GM13976 (cell line): ENCODE measurements around the gene GRIK5.

Source experiments
- DNase-seq: peaks from one replicate; pipeline ENCODE4 v3.0.0; 2012; ENCODE audit warnings: low spot score
- in situ Hi-C: fragments of 300-500 bp; cut with MboI; formaldehyde crosslinking; loops from one replicate; pipeline ENCODE4 v1.12.0; 2022; ENCODE audit warnings: low sequenced_read_pairs, mixed read lengths, inconsistent platforms; ENCODE audit not compliant: unreplicated experiment
- TF ChIP-seq, protein P1 (sequence below): IDR thresholded peaks from 2 replicates; pipeline ENCODE4 v1.5.1; 2012; ENCODE audit warnings: borderline replicate concordance, mild to moderate bottlenecking; ENCODE audit not compliant: insufficient read depth; ENCODE audit errors: extremely low read depth, missing control alignments, control extremely low read depth

Gene GRIK5

GRCh38 chr19:42091742-42092141, 21.7 kb upstream of the GRIK5 start:
- no peak for DNase-seq
- TF ChIP-seq, protein P1, sequence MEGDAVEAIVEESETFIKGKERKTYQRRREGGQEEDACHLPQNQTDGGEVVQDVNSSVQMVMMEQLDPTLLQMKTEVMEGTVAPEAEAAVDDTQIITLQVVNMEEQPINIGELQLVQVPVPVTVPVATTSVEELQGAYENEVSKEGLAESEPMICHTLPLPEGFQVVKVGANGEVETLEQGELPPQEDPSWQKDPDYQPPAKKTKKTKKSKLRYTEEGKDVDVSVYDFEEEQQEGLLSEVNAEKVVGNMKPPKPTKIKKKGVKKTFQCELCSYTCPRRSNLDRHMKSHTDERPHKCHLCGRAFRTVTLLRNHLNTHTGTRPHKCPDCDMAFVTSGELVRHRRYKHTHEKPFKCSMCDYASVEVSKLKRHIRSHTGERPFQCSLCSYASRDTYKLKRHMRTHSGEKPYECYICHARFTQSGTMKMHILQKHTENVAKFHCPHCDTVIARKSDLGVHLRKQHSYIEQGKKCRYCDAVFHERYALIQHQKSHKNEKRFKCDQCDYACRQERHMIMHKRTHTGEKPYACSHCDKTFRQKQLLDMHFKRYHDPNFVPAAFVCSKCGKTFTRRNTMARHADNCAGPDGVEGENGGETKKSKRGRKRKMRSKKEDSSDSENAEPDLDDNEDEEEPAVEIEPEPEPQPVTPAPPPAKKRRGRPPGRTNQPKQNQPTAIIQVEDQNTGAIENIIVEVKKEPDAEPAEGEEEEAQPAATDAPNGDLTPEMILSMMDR = no peak
- in situ Hi-C loops = no loop called here

DNA sequence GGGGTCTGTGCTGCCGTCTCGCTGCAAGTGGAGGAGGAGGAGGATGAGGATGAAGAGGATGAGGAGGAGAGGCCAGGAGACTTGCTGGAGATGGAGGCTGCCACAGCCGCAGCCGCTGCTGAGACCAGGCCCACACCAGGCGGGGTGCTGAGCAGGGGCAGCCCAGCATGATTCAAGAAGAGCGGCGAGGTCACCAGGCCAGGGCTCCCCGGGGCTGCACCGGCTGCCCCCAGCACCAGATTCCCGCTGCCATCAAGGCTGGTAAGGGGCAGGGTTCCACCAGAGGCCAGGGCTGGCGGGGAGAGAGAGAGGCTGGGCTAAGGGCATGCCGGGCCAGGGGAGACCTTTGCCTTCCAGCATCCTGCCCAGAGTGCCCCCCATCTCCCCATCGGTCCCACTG, 21.3 kb upstream of the GRIK5 start:
- no peak for DNase-seq
- TF ChIP-seq, protein P1 = no peak
- in situ Hi-C loops = no loop called here

GRCh38 chr19:42090672-42091071, 20.7 kb upstream of the GRIK5 start:
- TF ChIP-seq, protein P1 = no peak
- in situ Hi-C loops = no loop called here
- no peak for DNase-seq

GRCh38 chr19:42089772-42090171, 19.8 kb upstream of the GRIK5 start:
- no peak for DNase-seq
- in situ Hi-C loops = no loop called here
- TF ChIP-seq, protein P1 = no peak

- TF ChIP-seq, protein P1 = no peak
- no peak for DNase-seq
- in situ Hi-C loops = no loop called here
Measured at GRCh38 chr19:42089191-42089750, 19.3 kb upstream of the GRIK5 start.

DNA sequence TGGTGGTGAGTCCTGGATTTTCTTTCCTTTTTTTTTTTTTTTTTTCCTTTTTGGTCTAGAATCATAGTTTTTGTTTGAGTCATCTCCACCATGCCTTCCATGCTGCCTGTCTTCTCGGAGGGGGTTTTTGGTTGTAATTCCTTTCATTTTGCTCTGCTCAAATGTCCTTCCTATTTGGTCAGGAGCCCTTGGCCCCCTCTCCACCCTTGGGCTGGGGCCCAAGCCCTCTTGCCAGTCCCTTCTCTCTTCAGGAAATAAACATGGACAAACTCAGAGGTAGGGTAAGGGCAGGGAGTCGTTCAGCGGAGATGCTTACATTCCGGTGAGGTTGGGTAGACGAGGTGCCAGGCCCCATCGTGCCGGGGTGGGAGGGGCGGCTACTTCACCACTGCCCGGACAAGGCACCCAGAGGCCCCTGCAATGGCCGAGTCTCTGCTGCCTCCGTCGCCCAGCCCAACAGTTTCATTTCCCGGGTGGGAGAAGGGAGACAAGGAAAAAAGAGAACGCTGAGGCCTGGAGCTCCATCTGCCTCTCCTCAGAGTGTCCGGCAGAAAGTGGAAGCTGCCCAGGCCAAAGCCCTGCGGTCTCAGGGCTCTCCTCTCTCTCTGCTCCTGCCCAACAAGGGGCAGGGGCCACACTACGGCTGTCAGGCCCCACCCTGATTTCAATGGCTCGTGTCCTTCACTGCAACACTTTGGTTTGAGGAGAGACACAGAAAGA, 18.6 kb upstream of the GRIK5 start:
- TF ChIP-seq, protein P1 = no peak
- DNase-seq = no peak
- in situ Hi-C loops = no loop called here
